Islet precursor cell (in vitro differentiated cells): ENCODE data around the gene SLC16A13.
"Not testable (repeated sequence)": the region's sequence is repeated elsewhere in the genome, so short reads cannot be mapped to it uniquely, and the experiment has no call there.

ENCODE experiments used
- DNase-seq: peaks from one replicate; pipeline ENCODE4 v3.0.0-alpha.2; 2018

Gene SLC16A13

DNA sequence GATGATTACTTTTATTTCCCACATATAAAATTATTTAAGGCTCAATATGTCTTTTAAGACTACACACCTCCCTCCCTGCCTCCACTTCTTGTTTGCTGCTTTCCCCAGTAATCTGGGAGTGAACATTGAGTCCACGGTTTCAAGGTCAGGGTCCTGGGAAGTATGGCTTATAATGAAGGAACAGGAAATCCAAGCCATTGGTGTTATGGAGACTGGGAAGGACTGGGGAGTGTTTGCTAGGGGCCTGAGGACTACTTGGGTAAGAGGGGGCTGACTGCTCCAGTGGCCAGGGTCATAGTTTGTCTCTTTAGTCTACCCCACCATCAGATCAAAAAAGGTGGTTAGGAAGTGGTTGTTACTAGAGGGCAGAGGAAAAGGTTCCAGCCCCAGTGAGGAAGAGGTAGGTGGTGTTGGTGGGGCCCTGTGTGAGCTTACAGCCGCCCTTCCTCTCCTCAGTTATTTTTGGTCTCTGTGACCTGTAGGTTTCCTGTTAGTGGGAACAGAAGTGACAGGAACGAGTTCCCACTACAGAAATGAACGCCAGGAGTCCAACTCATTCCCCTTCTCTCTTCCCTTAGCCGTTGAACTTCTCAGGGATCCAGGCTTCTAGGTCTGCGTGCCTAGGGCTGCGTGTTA, 742 bp upstream of the SLC16A13 start:
- no peak for DNase-seq

DNA sequence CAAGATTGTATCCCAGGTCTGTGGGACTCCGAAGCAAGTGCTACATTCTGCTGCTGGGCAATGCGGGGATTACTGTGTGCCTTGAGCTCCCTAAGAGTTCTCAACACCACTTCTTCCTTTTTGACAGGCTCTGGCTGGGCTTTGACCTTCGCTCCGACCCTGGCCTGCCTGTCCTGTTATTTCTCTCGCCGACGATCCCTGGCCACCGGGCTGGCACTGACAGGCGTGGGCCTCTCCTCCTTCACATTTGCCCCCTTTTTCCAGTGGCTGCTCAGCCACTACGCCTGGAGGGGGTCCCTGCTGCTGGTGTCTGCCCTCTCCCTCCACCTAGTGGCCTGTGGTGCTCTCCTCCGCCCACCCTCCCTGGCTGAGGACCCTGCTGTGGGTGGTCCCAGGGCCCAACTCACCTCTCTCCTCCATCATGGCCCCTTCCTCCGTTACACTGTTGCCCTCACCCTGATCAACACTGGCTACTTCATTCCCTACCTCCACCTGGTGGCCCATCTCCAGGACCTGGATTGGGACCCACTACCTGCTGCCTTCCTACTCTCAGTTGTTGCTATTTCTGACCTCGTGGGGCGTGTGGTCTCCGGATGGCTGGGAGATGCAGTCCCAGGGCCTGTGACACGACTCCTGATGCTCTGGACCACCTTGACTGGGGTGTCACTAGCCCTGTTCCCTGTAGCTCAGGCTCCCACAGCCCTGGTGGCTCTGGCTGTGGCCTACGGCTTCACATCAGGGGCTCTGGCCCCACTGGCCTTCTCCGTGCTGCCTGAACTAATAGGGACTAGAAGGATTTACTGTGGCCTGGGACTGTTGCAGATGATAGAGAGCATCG, 2.4 kb downstream of the SLC16A13 start:
- DNase-seq, result peak; percentile 55

DNA sequence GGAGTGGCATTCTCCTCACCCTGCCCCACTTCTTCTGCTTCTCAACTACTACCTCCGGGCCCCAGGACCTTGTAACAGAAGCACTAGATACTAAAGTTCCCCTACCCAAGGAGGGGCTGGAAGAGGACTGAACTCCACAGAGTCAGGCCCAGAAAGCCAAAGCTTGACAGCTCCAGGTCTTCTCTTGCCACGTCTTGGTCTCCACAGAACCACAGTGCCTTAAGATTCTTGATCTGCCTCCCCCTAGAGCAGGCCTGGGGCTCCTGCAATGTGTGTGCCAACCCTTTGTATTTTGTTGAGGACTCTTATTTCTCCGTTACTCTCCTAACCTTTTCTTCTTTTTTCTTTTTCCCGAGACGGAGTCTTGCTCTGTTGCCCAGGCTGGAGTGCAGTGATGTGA, 4.0 kb downstream of the SLC16A13 start:
- no peak for DNase-seq

DNA sequence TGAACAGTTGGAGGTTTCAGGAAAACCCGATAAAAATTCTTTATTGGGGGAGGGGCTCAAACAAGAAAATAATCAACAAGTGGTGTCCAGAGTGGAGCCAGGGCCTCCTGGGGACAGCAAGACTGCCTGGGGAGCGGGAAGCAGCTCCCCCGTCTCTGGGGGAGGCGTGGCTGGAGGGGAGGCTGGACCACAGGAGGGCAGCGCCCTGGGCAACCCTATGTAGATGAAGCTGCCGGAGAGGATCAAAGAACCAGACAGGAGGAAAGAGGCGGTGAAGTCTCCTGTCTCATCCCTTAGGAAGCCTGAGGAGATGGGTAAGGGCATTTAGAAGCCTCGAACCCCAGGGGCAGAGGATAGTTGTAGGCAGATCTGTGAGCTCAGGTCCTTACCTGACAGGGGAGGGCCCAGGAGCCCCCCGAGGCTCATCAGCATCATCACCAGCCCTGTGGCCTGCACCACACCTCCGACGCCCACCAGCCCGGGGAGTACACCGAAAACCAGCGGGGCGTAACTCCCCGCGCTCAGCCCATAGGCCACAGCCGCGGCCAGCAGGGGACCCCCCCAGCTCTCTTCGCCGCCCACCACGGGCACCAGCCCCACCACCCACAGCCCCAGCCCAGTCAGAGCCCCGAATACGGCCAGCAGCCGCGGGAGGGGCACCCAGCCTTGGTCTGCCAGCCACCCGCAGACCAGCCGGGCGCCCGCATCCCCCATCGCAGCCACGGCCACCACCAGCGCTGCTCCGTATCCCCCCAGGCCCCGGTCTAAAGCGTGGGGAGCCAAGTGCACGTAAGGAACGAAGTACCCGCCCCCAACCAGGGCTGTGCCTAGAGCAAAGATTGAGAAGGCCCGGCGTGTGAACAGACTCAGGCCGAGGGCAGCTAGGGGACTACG, 6.0 kb downstream of the SLC16A13 start:
- DNase-seq, result peak; percentile 81

DNA sequence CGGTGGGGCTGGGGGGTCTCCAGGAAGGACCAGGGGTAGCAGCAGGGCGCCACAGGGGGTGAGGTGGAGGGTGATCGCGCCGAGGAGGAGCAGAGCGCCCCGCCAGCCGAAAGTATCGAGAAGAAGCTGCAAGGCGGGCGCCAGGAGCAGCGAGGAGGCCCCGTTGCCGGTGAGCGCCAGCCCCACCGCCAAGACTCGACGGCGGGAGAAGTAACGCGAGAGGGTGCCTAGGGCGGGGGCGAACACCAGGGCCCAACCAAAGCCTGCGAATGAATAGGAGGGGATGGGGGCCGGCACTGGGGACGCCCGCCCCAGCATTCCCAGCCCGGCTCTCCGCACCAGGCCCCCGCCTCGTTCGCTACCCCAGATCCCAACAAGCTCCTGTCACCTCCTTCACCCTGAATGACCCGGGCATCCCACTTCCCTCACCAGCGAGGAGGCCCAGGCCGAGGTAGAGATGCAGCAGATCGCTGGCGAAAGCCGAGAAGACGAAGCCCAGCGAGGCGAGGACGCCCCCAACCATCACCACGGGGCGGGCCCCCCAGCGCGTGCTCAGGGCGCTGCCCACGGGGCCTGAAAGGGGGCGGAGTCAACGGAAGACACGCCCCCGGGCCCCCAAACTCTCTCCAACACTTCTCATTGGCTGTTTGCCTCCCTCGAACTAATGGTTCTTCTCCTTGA, 6.8 kb downstream of the SLC16A13 start:
- DNase-seq, result no peak

DNA sequence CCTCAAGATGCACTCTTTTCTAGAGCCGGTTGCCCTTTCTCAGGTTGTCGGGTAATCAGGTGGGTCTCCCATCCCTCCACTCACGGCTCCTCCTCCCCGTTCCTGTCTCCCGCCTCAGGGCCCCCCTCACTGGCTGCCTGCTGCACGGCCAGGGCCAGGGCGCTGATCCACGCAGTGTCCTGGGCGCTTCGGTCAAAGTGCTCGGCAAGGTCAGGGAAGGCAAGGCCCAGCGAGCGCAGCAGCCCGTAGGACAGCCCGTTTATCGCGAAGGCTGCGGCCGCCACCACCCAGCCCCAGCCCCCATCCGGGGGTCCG, 7.3 kb downstream of the SLC16A13 start:
- no peak for DNase-seq

DNA sequence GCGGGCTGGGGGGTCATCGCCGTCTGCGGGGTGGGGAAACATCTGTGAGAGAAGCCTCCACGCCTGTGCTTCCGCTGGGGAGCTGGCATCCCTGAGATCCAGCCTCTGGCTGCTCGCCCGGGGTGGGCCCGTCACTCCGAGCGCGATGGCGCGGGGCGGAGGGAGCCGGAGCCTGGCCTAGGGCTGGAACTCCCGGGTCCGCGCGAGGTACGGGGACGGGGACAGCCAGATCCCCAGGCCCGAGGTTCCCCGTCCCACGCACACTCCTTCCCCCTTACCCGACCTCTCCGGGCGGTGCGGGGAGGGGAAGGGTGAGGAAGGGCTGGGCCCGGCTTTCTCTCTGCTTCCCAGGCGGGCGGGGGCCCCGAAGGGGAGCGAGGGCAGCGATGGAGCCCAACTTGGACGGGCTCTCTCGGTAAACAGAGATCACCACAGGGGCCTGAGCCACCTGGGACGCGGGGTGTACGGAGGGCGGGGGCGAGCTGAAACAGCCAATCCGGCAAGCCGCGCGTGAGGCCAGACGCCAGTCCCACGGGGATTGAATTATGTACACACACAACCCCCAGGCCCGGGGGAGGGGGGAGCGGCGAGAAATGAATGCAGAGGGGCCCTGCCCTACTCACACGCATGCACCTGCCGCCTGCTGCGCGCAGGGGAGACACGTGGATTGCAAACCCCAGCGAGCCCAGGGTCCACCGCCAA, 7.8 kb downstream of the SLC16A13 start, which contains the start of gene SLC16A11:
SLC16A11 (minus strand) TSS at position 596 of the 702 bp plus-strand sequence; CDS start at position 17, 579 bp downstream.
- DNase-seq, result no peak

DNA sequence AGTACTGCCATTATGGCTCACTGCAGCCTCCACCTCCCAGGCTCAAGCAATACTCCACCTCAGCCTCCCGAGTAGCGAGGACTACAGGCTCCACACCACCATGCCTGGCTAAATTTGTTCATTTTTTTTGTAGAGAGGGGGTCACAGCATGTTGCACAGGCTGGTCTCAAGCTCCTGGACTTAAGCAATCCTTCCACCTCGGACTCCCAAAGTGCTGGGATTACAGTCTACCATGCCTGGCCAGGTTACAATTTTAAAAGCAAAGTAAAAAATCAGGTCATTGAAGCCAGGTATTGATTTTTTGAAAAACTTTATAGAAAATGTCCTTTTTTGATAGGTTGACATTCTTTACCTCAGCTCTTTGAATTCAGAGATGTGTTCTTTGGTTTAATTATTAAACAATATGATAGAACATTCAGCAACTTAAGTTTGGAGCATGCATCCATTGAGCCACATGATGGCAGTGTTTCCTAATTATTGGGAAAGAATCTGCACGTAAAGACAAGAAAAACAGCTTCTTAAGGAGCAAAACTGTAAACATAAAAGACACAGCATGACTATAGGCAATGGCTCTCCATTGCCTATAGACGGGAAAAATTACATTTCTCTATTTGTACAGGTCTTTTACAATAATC, 9.8 kb downstream of the SLC16A13 start:
- DNase-seq, result no peak

DNA sequence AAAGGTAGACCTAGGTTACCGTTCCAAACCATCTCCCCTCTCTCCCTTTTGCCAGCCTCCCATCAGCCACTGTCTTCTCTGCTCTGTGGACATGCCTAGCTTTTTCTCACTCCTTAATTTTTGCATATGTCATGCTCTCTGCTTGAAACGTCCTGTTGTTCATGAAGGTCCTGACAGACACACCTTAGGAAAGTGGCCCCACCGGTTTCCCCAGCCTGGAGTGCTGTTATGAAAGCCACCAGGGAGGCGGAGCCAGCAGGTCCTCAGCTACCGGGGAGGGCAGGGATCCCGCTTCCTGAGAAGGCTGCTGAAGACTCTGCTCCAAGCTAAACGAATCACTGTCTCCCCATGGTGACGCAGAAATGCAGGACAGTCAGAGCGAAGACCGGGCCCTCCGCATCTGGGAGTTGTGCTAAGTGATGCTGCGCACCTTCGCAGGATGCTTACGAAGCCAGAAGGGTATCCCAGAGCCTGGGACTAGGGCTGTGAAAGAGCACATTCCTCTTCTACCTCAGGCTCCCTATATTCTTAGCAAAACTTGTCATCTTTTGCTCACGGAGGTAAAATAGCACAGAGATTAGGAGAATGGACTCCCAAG, 10.4 kb downstream of the SLC16A13 start:
- DNase-seq, result peak; percentile 96

DNA sequence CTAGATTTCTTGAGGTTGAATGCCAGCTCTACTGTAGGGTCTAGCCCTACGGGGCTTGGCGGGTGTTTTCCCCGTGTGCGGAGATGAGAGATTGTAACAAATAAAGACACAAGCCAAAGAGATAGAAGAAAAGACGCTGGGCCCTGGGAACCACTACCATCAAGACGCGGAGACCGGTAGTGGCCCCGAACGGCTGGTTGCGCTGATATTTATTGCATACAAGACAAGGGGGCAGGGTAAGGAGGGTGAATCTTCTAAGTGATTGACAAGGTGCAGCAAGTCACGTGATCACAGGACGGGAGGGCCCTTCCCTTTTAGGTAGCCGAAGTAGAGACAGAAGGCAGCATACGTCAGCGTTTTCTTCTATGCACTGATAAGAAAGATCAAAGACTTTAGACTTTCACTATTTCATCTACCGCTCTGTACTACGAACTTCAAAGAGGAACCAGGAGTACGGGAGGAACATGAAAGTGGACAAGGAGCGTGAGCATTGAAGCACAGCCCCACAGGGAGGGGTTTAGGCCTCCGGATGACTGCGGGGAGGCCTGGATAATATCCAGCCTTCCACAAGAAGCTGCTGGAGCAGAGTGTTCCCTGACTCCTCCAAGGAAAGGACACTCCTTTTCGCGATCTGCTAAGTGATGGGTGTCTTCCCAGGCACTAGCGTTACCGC, 11.0 kb downstream of the SLC16A13 start:
- DNase-seq, result peak; percentile 85

DNA sequence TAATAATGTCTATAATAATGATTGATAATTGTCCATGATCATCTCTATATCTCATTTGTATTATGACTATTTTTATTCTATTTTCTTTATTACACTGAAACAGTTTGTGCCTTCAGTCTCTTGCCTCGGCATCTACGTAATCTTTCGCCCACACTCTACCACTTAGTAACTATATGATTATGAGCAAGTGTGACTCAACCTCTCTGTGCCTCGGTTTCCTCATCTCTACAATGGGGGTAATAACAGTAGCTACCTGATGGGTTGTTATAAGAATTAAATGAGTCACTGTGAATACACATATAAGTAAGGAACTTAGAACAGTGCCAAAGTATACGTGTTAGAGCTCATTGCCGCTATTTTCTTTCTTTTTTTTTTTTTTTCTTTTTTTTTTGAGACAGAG, 11.8 kb downstream of the SLC16A13 start:
- no peak for DNase-seq

DNA sequence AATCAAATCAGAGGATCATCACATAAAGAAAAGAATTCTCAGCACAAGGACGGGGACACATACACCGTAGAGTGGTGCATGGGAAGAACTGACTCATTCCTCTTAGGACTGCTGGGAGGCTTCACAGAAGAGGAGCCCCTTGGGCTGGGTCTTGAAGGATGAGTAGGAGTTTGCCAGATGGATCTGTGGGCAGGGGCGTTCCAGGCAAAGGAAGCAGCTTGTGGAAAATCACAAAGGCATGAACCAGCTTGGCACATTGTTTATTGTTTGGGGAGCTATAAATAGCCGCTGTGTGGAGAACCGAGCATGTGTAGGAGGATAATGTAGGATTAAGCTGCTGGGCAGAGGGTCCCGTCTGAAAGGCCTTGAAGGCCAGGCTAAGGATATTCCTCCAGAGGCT, 13.2 kb downstream of the SLC16A13 start:
- DNase-seq, result no peak

DNA sequence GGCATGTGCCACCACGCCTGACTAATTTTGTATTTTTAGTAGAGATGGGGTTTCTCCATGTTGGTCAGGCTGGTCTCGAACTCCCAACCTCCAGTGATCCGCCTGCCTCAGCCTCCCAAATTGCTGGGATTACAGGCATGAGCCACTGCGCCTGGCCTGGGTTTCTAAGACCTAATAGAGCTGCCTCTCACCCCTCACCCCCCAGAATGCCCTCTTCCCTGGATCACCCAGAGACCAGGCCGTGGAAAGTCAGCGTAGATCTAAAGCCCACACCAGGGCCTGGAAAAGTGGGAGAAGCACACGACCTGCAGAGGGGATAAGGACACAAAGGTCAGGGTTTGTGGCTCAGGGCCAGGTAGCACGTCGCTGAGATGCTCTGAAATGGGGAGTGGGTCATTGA, 14.8 kb downstream of the SLC16A13 start:
- not testable (repeated sequence) for DNase-seq

DNA sequence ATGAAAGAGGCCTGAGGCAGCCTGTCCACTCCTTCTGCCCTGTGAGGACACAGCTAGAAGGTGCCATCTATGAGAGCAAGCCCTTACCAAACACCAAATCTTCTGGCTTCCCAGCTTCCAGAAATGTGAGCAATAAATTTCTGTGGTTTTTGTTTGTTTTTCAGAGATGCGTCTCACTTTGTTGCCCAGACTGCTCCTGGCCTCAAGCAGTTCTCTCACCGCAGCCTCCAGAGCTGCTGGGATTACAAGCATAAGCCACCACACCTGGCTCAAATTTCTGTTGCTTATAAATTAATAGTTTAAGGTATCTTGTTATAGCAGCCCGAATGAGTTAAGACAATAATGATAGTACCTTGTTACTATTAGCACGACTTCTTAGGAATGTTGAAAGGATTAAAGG, 20.6 kb downstream of the SLC16A13 start:
- no peak for DNase-seq

DNA sequence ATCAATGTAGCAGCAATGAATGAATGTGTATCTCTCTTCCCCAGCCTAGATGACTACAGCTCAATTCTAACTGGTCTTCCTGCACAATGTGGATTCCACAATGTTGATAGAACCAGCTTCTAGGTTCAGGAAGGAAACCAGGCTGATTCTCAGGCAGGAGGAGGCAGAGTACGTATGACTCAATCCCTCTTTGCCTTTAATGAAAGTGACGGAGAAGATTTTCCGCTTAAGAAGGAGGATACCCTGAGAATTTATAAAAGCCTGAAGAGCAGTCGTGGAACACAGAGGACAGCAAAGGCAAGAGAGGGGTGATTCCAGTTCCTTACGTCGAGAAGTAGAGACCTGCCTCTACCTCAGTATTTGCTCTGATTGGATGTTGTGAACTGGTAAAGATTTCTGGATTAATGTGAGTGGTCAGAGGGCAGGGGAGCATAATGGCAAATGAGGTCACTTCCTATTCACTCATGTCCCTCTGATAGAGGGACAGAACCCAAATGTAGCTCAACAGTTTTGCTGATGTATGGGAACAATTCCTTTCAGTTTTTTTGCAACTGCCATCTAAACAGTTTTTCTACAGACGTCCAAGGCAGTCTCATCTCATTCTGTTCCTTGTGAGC, 23.1 kb downstream of the SLC16A13 start:
- no peak for DNase-seq

DNA sequence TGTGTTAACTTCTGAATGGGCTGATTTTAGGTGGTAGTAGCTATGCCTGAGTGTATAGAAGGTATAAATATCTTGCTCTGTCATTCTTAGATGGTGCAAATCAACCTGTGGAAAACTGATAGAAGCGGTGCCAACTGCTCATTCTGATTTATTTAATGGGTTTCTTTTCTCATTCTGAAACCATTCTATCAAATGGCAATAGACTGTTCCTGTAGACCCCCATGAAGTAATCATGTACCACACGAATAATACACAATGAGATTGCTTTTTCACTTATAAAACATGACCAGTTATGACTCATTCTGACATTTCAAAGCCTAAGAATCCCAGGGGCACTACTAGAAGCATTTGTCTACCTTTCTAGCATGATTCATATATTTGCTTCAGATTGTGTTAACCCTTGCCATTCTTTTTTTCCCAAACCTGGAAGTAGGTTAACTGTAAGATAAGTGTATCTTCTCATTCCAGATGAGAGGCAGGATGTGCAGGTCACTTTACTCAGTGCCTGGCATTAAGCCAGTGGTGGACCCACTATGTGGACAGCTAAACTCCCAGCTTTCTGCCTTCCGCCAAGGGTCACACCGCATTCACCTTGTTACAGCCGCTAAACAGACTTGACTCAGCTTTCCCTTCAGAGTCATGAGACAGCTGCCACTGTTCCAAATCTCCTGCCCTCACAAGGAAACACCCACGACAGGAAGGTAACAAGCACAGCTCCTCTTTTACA, 24.5 kb downstream of the SLC16A13 start:
- no peak for DNase-seq

DNA sequence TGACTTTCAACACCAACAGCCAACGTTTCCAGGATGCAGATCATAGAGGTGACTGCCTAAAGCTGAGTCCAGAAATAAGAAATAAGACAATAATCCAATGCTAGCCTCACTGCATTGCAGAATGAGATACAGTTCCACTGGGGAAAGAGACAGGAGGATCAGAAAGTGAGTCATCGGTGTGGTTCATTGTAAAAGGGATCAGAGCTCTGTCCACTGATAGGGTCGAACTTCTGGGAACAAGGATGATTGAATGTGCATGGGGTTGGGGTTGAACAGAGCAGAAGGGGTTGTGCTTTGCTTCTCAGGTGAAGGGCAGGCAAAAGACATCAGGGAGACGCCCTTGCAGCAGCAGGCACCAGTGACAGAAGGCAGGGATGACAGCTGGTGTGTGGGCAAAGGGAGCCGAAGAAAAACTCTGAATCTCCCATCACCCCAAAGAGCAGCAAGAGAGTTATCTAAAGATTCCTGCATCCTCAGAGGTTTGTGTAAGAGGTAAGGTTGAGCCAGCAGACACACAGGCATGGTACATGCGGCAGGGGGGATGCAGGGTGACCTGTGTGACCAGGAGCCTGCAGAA, 27.8 kb downstream of the SLC16A13 start:
- no peak for DNase-seq

DNA sequence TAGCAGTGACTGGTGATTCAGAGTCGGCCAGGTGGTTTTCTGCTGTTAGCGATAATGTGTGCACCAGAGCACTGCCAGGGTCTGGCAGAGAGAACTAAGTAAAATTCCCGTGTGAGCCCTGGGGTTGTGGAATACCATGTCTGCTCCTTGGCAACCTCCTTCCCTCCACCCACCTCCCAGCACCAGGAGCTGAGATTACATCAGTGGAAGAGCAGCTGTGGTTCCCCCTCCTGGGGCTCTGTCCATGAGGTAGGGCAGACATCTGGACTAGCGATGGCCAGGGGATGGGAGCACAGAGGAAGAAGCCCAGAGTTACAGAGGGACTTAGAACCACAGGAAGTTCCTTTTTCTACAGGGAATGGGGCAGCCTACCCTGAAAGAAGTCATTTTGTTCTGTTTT, 28.4 kb downstream of the SLC16A13 start:
- DNase-seq, result no peak

DNA sequence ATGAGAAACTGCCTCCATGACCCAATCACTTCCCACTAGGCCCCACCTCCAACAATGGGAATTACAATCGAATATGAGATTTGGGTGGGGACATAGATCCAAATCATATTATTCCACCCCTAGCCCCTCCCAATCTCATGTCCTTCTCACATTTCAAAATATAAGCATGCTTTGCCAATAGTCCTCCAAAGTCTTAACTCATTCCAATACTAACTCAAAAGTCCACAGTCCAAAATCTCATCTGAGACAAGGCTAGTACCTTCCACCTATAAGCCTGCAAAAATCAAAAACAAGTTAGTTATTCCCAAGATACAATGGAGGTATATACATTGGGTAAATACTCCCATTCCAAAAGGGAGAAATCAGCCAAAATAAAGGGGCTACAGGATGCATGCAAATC, 31.4 kb downstream of the SLC16A13 start:
- no peak for DNase-seq
